ENCODE results near the gene PRDM5. TPM values are rescaled to one million over a fixed set of nuclear protein-coding genes. Genes with fewer than 3 reads are reported as not detected.
A peak's percentile ranks its signal among the peaks of the same experiment; 100 is the strongest.

The PRDM5 gene
- total and polyA plus RNA-seq, 2 donors, result 1.8 to 5.1 TPM

DNA sequence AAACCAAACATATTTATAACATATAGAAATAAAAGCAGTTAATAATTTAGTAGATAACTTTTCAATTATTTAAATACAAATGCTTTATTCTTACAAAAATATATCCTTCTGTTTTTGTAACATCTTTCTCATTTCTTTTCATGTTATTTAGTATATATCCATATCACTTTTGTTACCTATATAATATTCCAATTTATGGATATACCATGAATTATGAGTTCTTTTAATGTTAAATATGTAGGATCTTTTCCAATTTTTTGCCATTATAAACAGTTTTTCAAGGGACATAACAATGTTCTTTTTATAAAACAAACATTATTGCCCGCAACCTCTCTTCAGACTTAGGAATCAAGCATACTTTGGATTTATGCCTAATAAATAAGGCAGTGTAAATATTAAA lies 151.6 kb downstream of the PRDM5 start:
- WGBS, result 99% methylated on average over 1 of the region's 1 CpG
- no peaks in the 10 kb centered on the region for H3K36me3 ChIP-seq (ENCODE audit: control insufficient read depth in 2 of 2, insufficient read depth in 2 of 2, low read length in 1 of 2)
- no peak overlapping the region for H3K4me3 ChIP-seq (ENCODE audit: low read length in 2 of 2)
- H3K4me1 ChIP-seq (ENCODE audit: control insufficient read depth in 2 of 2, insufficient read depth in 2 of 2, low read length in 2 of 2), result no peaks in the 10 kb centered on the region
- no peaks in the 10 kb centered on the region for H3K27me3 ChIP-seq (ENCODE audit: control insufficient read depth in 2 of 2, insufficient read depth in 1 of 2, low read length in 1 of 2)
- DNase-seq (ENCODE audit: low read depth in 6 of 9, low spot score in 9 of 9), result no peak
- H3K9me3 ChIP-seq (ENCODE audit: control insufficient read depth in 2 of 2, insufficient read depth in 1 of 2, low read length in 1 of 2), result no peaks in the 10 kb centered on the region
- no peak overlapping the region for H3K27ac ChIP-seq (ENCODE audit: low read depth in 1 of 2, low read length in 1 of 2)

GRCh38 chr4:120769227-120769626 lies 153.3 kb downstream of the PRDM5 start:
- Histone ChIP-seq H3K4me1 (ENCODE audit: control insufficient read depth in 2 of 2, insufficient read depth in 2 of 2, low read length in 2 of 2) (no peaks in the 10 kb centered on the region), H3K27me3 (ENCODE audit: control insufficient read depth in 2 of 2, insufficient read depth in 1 of 2, low read length in 1 of 2) (no peaks in the 10 kb centered on the region), H3K9me3 (ENCODE audit: control insufficient read depth in 2 of 2, insufficient read depth in 1 of 2, low read length in 1 of 2) (no peaks in the 10 kb centered on the region), H3K36me3 (ENCODE audit: control insufficient read depth in 2 of 2, insufficient read depth in 2 of 2, low read length in 1 of 2) (no peaks in the 10 kb centered on the region), H3K4me3 (ENCODE audit: low read length in 2 of 2) (no peak overlapping the region), H3K27ac (ENCODE audit: low read depth in 1 of 2, low read length in 1 of 2) (no peak overlapping the region)
- WGBS, result 68% methylated on average over 4 of the region's 4 CpGs
- DNase-seq (ENCODE audit: low read depth in 6 of 9, low spot score in 9 of 9), result no peak

DNA sequence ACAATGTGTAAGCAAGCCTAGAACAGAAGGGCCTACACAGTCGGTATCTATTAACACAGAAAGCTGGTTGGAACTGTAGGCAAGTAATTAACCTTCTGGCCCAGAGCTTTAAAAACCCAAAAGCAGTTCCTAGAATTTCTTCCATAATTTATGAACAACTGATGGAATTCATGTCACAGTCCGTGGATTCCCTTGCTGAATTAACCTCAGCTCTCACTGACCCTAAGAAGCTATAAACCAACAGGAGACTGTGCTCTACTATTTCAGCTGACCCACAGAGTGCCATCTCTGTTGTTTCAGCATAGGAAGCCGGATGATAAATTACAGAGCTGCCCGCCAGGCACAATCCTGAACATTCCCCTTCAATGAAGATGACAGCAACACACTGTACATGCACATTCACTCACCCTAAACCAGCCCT lies 157.3 kb downstream of the PRDM5 start:
- Histone ChIP-seq H3K4me1 (ENCODE audit: control insufficient read depth in 2 of 2, insufficient read depth in 2 of 2, low read length in 2 of 2) (no peaks in the 10 kb centered on the region), H3K9me3 (ENCODE audit: control insufficient read depth in 2 of 2, insufficient read depth in 1 of 2, low read length in 1 of 2) (no peaks in the 10 kb centered on the region), H3K27me3 (ENCODE audit: control insufficient read depth in 2 of 2, insufficient read depth in 1 of 2, low read length in 1 of 2) (no peaks in the 10 kb centered on the region), H3K36me3 (ENCODE audit: control insufficient read depth in 2 of 2, insufficient read depth in 2 of 2, low read length in 1 of 2) (no peaks in the 10 kb centered on the region), H3K27ac (ENCODE audit: low read depth in 1 of 2, low read length in 1 of 2) (no peak overlapping the region), H3K4me3 (ENCODE audit: low read length in 2 of 2) (no peak overlapping the region)
- 96% methylated on average over 4 of the region's 4 CpGs for WGBS
- DNase-seq (ENCODE audit: low read depth in 6 of 9, low spot score in 9 of 9), result no peak

GRCh38 chr4:120763650-120764049 lies 158.9 kb downstream of the PRDM5 start:
- Histone ChIP-seq H3K27me3 (ENCODE audit: control insufficient read depth in 2 of 2, insufficient read depth in 1 of 2, low read length in 1 of 2) (no peaks in the 10 kb centered on the region), H3K4me3 (ENCODE audit: low read length in 2 of 2) (no peak overlapping the region), H3K4me1 (ENCODE audit: control insufficient read depth in 2 of 2, insufficient read depth in 2 of 2, low read length in 2 of 2) (no peaks in the 10 kb centered on the region), H3K36me3 (ENCODE audit: control insufficient read depth in 2 of 2, insufficient read depth in 2 of 2, low read length in 1 of 2) (no peaks in the 10 kb centered on the region), H3K9me3 (ENCODE audit: control insufficient read depth in 2 of 2, insufficient read depth in 1 of 2, low read length in 1 of 2) (no peaks in the 10 kb centered on the region), H3K27ac (ENCODE audit: low read depth in 1 of 2, low read length in 1 of 2) (no peak overlapping the region)
- no peak for DNase-seq (ENCODE audit: low read depth in 6 of 9, low spot score in 9 of 9)
- 65% methylated on average over 3 of the region's 3 CpGs for WGBS

DNA sequence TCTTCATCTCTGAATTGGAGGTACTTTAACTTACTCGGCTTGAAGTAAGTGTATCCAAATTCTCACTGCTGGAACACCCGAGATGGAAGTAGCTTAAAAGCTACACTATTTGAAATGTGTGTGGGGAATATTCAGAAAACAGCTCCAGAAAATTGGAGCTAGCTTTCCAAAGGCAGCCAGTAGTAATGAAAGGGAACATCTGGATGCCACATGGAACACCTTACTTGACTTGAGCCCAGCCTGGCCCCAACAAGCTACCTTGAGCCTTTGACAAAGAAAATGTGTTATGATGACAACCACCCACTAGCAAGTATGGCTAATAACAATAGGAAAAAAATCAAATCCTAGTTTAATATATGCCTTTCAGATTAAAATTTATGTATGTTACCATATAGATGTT lies 161.5 kb downstream of the PRDM5 start:
- Histone ChIP-seq H3K27ac (ENCODE audit: low read depth in 1 of 2, low read length in 1 of 2) (no peak overlapping the region), H3K4me1 (ENCODE audit: control insufficient read depth in 2 of 2, insufficient read depth in 2 of 2, low read length in 2 of 2) (no peaks in the 10 kb centered on the region), H3K4me3 (ENCODE audit: low read length in 2 of 2) (no peak overlapping the region), H3K9me3 (ENCODE audit: control insufficient read depth in 2 of 2, insufficient read depth in 1 of 2, low read length in 1 of 2) (no peaks in the 10 kb centered on the region), H3K36me3 (ENCODE audit: control insufficient read depth in 2 of 2, insufficient read depth in 2 of 2, low read length in 1 of 2) (no peaks in the 10 kb centered on the region), H3K27me3 (ENCODE audit: control insufficient read depth in 2 of 2, insufficient read depth in 1 of 2, low read length in 1 of 2) (no peaks in the 10 kb centered on the region)
- DNase-seq (ENCODE audit: low read depth in 6 of 9, low spot score in 9 of 9), result no peak
- WGBS, result 90% methylated on average over 2 of the region's 2 CpGs

GRCh38 chr4:120760047-120760446 lies 162.5 kb downstream of the PRDM5 start:
- Histone ChIP-seq H3K36me3 (ENCODE audit: control insufficient read depth in 2 of 2, insufficient read depth in 2 of 2, low read length in 1 of 2) (no peaks in the 10 kb centered on the region), H3K27ac (ENCODE audit: low read depth in 1 of 2, low read length in 1 of 2) (no peak overlapping the region), H3K4me1 (ENCODE audit: control insufficient read depth in 2 of 2, insufficient read depth in 2 of 2, low read length in 2 of 2) (no peaks in the 10 kb centered on the region), H3K9me3 (ENCODE audit: control insufficient read depth in 2 of 2, insufficient read depth in 1 of 2, low read length in 1 of 2) (no peaks in the 10 kb centered on the region), H3K4me3 (ENCODE audit: low read length in 2 of 2) (no peak overlapping the region), H3K27me3 (ENCODE audit: control insufficient read depth in 2 of 2, insufficient read depth in 1 of 2, low read length in 1 of 2) (no peaks in the 10 kb centered on the region)
- DNase-seq (ENCODE audit: low read depth in 6 of 9, low spot score in 9 of 9), result no peak
- WGBS, result 93% methylated on average over 2 of the region's 2 CpGs

DNA sequence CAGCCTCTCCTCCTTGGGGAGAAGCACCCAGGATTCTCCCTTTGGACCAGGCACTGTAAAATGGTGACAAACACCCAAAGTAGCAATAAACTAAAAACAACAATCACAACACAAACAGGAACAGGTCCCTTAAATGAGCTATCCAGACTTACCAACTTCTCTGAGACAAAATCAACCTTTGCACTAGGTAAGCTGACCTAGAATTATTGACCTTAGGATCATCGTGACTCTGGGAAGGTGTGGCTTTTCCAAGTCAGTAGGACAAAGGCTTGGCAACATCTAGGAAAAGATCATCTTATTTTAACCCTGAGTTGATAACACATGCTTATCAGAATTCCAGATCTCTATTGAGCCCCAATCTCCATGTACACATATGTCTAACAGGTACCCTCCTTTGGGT lies 166.7 kb downstream of the PRDM5 start:
- H3K27ac ChIP-seq (ENCODE audit: low read depth in 1 of 2, low read length in 1 of 2), result no peak overlapping the region
- no peak for DNase-seq (ENCODE audit: low read depth in 6 of 9, low spot score in 9 of 9)
- 97% methylated on average over 1 of the region's 1 CpG for WGBS
- H3K4me1 ChIP-seq (ENCODE audit: control insufficient read depth in 2 of 2, insufficient read depth in 2 of 2, low read length in 2 of 2), result no peaks in the 10 kb centered on the region
- peaks cover 0 to 3% of the 10 kb centered on the region in 2 donors for H3K9me3 ChIP-seq (ENCODE audit: control insufficient read depth in 2 of 2, insufficient read depth in 1 of 2, low read length in 1 of 2)
- no peak overlapping the region for H3K4me3 ChIP-seq (ENCODE audit: low read length in 2 of 2)
- no peaks in the 10 kb centered on the region for H3K27me3 ChIP-seq (ENCODE audit: control insufficient read depth in 2 of 2, insufficient read depth in 1 of 2, low read length in 1 of 2)
- no peaks in the 10 kb centered on the region for H3K36me3 ChIP-seq (ENCODE audit: control insufficient read depth in 2 of 2, insufficient read depth in 2 of 2, low read length in 1 of 2)

- no peak for DNase-seq (ENCODE audit: low read depth in 6 of 9, low spot score in 9 of 9)
- Histone ChIP-seq H3K27ac (ENCODE audit: low read depth in 1 of 2, low read length in 1 of 2) (no peak overlapping the region), H3K9me3 (ENCODE audit: control insufficient read depth in 2 of 2, insufficient read depth in 1 of 2, low read length in 1 of 2) (peaks cover 0 to 16% of the 10 kb centered on the region in 2 donors), H3K36me3 (ENCODE audit: control insufficient read depth in 2 of 2, insufficient read depth in 2 of 2, low read length in 1 of 2) (no peaks in the 10 kb centered on the region), H3K4me3 (ENCODE audit: low read length in 2 of 2) (no peak overlapping the region), H3K4me1 (ENCODE audit: control insufficient read depth in 2 of 2, insufficient read depth in 2 of 2, low read length in 2 of 2) (peaks cover 0 to 7% of the 10 kb centered on the region in 2 donors), H3K27me3 (ENCODE audit: control insufficient read depth in 2 of 2, insufficient read depth in 1 of 2, low read length in 1 of 2) (no peaks in the 10 kb centered on the region)
- WGBS, result 95% methylated on average over 4 of the region's 4 CpGs
These were observed 167.9 kb downstream of the PRDM5 start for GRCh38 chr4:120754590-120754989.

- peaks cover 0 to 20% of the 10 kb centered on the region in 2 donors for H3K9me3 ChIP-seq (ENCODE audit: control insufficient read depth in 2 of 2, insufficient read depth in 1 of 2, low read length in 1 of 2)
- no peak overlapping the region for H3K4me3 ChIP-seq (ENCODE audit: low read length in 2 of 2)
- WGBS, result 86% methylated on average over 1 of the region's 1 CpG
- no peaks in the 10 kb centered on the region for H3K36me3 ChIP-seq (ENCODE audit: control insufficient read depth in 2 of 2, insufficient read depth in 2 of 2, low read length in 1 of 2)
- no peak for DNase-seq (ENCODE audit: low read depth in 6 of 9, low spot score in 9 of 9)
- peaks cover 0 to 13% of the 10 kb centered on the region in 2 donors for H3K4me1 ChIP-seq (ENCODE audit: control insufficient read depth in 2 of 2, insufficient read depth in 2 of 2, low read length in 2 of 2)
- no peak overlapping the region for H3K27ac ChIP-seq (ENCODE audit: low read depth in 1 of 2, low read length in 1 of 2)
- no peaks in the 10 kb centered on the region for H3K27me3 ChIP-seq (ENCODE audit: control insufficient read depth in 2 of 2, insufficient read depth in 1 of 2, low read length in 1 of 2)
These were observed 168.7 kb downstream of the PRDM5 start for GRCh38 chr4:120753854-120754253.

DNA sequence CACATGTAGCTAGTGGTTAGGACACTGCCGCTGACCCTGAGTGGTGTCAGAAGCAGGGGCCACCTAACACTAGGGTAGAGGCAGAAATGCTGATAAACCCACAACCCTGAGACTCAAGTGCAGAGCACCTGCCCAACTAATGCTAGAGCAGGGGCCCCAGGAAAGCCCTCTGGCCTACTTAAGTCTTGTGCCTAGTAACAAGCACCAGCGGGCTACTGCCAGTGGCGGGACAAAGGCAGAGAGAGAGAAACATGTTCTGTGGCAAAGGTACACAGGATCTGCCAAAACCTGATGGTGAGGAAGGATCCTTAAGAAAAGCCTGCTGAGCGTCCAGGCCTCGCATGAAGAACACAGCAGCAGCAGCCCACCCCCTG lies 172.4 kb downstream of the PRDM5 start:
- Histone ChIP-seq H3K4me1 (ENCODE audit: control insufficient read depth in 2 of 2, insufficient read depth in 2 of 2, low read length in 2 of 2) (peaks cover 0 to 18% of the 10 kb centered on the region in 2 donors), H3K9me3 (ENCODE audit: control insufficient read depth in 2 of 2, insufficient read depth in 1 of 2, low read length in 1 of 2) (peaks cover 0 to 20% of the 10 kb centered on the region in 2 donors), H3K27me3 (ENCODE audit: control insufficient read depth in 2 of 2, insufficient read depth in 1 of 2, low read length in 1 of 2) (no peaks in the 10 kb centered on the region), H3K27ac (ENCODE audit: low read depth in 1 of 2, low read length in 1 of 2) (peak overlapping the region in 1 of 2 donors; percentile 87), H3K4me3 (ENCODE audit: low read length in 2 of 2) (no peak overlapping the region), H3K36me3 (ENCODE audit: control insufficient read depth in 2 of 2, insufficient read depth in 2 of 2, low read length in 1 of 2) (no peaks in the 10 kb centered on the region)
- WGBS, result 98% methylated on average over 5 of the region's 5 CpGs
- no peak for DNase-seq (ENCODE audit: low read depth in 6 of 9, low spot score in 9 of 9)
